HG03025 (cell line): Measurements from ENCODE around the gene HES7.
"Not testable (repeated sequence)": the region's sequence is repeated elsewhere in the genome, so short reads cannot be mapped to it uniquely, and the experiment has no call there.

Experiments used
- ATAC-seq: cut with Tn5 transposase; IDR thresholded peaks from one replicate; pipeline ENCODE4 v1.9.1; 2021; ENCODE audit warnings: mild to moderate bottlenecking, moderate library complexity; ENCODE audit not compliant: unreplicated experiment, low FRiP score

The HES7 gene

DNA sequence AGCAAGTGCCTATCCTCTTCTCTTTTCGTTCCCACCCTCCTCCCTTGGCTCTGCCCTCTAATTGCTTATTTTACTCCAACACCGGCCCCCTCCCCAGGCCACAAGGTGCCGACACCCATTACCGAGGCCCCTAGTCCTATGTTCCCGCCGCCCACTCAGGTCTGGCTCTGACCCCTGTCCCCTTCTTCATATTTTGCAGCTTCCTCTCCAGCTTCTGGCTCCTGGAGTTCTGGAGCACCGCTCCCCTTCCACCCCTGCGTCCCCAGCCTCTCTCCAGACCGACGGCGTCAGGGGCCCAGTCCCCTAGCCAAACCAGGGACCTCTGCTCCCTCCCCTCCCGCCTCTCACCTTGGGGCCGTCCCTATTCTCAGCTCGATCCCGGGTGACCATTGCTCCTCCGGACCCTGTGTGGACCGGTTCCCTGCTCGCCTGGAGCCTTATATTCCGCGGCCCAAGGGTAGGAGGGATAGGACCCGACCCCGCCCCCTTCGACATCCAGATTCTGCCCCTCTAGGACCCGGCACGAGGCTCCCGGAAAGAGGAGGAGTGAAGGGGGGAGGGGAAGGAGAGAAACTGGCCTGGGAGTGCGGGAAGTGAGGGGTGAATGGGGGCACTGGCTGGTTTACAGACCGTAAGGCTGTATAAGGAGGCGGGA lies at the start of gene HES7:
TSS of gene HES7 (minus strand) at position 412 of the 655 bp plus-strand sequence. CDS start at position 390, 22 bp downstream.
- ATAC-seq, result no peak

DNA sequence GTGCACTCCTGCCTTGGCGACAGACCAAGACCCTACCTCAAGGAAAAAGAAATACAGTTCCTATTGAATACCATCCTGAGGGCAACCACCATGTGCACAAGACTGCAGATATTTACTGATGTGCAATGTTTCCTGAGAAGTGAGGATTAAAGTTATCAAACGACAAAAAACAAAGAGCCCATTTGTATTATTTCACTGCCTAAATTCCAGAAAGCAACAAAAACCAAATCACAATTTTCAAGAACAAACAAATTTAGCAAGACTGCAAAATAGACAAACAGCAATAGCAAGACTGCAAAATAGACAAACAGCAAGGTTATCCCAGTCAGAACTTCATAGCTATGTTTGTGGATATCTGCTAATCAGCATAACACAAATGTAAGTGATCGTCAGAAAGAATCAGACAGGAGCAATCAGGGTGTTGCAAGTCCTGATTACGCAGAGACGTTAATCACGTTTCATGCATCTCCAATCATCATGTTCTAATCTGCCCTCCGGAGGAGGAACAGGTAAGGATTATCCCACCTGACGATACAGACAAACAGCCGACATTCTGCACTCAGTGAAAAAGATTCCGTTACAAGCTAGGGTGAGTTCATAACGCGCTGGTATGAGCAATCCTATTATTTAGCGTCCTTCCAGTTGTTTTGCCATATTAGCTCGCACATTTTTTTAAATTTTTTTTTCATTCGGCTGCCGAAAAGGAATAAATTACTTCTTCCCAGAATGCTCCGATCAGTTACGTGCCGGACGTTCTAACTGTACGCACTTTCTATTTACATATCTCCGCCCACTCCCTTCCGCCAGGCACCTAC lies 49.4 kb upstream of the HES7 start:
- peak; percentile 61 for ATAC-seq

- ATAC-seq, result not testable (repeated sequence)
Measured at GRCh38 chr17:8170186-8170585, 46.3 kb upstream of the HES7 start.

GRCh38 chr17:8167526-8167925 lies 43.6 kb upstream of the HES7 start:
- ATAC-seq, result no peak

GRCh38 chr17:8166731-8167130 lies 42.8 kb upstream of the HES7 start:
- ATAC-seq, result no peak

GRCh38 chr17:8164815-8165131 lies 40.9 kb upstream of the HES7 start:
- no peak for ATAC-seq

DNA sequence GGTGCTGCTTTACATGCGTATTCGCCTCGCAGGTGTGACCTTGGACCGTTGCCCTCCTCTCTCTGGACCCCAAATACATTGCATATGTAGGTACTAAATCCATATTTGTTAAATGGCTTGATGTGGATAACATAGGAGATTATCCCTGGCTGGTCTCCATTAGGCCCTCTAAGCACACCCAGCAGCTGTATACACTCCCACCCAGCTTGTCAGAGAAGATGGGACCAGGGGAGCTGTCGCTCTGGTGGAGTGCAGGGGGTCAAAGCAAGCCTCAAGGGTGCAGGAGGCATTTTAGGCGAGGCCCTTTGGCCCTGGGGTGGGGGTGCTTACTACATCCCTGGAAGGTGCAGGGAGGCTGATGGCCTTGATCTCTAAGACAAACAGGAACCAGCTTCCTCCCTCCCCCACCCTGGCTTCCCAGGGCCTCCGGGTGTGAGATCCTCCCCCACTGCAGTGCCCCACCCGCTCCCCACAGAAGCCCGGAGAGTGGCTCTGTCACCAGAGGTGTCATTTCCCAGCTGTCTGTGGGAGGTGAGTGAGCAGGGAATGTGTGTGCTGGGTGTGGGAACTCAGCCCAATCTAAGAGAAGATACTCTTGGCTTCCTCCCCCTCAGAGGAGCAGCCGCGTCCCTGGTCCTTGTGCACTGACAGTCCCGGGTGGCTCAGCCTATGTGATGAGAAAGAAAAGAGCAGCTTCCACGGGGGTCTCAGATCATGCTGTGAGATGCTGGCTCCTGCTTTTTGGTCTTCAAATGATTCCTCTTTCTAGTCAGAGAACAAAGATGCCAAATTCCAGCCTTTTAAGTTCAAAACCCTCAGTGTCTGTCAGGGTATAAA lies 40.3 kb upstream of the HES7 start:
- no peak for ATAC-seq

DNA sequence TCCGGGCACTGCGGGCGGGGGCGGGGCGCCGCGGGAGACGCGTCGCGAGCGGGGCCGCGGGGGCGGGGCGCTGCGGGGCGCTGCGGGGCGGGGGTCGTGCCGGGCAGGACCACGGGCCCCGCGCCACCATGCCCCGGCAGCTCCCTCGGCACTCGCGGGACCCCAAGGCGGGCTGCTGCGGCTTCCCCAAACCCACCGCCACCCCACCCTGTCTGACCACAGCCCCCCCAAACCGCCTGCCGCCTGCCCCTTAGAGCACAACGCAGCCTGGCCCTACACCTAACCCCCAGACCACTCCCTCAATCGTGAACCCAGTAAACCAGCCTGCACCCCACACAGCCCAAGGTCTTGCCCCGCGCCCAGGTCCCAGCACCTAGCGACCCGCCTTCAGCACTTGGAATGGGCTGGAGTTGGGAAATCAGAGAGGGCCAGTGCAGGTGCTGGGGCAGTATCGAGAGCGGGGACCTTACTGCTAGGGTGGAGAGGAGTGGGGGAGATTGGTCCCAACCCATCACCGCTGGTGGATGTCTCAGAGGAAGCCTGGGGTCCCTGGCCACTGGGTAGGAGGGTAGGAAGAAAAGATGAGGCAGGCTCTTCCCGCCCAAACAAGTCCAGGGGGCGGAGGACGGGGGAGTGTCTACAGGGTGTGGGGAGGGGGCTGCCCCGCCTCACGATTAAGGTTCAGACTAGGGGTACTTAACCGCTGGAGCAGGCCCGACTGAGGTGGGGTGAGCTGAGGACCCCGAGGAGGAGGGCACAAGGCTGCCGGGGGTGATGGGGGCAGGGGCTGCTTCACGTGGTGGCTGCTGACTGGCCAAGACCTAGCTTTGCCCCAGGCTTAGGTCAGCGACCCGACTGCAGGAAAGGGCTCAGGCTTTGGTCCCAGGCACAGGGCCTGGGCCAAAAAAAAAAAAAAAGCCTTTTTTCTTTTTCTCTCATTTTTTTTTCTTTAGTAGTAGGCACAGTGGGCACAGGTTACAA lies 39.4 kb upstream of the HES7 start:
- ATAC-seq, result no peak

DNA sequence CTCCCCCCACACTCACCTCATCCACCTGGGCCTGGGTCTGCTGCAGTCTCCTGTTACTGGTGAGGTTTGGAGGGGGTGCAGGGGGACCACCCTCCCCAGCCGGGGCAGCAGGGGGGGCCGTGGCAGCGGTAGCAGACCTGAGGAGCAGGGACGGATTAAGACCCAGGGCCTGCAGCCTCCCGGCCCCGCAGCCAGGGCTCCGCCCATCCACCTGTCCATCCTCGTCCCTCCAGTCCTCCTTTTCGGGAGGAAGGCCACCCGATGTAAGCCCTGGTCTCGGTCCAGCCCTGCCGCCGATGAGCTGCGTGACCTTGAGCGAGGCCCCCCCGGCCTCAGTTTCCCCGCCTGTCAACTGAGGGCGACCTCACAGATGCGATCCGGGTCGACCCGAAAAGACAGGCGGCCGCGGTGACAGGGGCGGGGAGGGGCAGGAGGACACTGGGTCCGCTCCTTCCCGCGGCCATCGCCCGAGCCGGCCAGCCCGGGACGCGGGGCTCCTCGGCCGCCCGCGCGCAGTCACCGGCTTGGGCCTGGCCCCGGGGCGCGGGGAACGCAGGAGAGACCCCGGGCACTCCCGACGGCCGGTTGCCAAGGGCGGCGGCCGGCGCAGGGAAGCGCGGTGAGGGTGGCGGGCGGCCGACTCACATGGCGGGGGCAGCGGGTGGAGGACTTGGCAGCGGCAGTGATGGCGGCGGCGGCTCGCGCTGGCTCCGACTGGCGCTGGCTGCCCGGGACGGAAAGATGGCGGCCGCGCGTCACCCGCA lies 38.5 kb upstream of the HES7 start, which contains the start of gene VAMP2:
TSS of gene VAMP2 (minus strand) at position 716 of the 764 bp plus-strand sequence. CDS start at position 647, 69 bp downstream.
- no peak for ATAC-seq

- no peak for ATAC-seq
Measured at GRCh38 chr17:8161289-8162232, 37.7 kb upstream of the HES7 start.

DNA sequence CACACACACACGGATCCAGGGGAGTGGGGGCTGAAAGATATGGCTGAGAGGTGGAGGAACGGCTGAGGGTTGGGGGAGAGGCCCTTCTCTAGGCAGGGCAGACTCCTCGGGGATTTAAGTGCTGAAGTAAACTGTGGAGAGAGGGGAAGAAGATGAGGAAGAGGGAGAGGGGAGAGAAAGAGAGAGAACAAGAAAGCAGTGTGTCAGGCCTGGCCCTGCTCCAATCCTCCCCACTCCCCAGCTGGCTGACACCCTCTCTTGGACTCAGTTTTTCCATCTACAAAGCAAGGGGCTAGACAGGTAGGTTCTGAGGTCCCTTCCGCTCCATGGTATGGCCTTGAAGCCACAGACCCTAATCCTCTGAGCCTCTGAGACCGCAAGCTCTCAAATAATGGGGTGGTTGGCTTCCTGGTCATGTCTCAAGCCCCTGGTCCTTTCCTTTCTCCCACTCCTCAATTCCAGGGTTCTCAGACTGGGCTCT lies 36.9 kb upstream of the HES7 start:
- no peak for ATAC-seq

- ATAC-seq, result no peak
Measured at GRCh38 chr17:8160224-8160577, 36.3 kb upstream of the HES7 start.

DNA sequence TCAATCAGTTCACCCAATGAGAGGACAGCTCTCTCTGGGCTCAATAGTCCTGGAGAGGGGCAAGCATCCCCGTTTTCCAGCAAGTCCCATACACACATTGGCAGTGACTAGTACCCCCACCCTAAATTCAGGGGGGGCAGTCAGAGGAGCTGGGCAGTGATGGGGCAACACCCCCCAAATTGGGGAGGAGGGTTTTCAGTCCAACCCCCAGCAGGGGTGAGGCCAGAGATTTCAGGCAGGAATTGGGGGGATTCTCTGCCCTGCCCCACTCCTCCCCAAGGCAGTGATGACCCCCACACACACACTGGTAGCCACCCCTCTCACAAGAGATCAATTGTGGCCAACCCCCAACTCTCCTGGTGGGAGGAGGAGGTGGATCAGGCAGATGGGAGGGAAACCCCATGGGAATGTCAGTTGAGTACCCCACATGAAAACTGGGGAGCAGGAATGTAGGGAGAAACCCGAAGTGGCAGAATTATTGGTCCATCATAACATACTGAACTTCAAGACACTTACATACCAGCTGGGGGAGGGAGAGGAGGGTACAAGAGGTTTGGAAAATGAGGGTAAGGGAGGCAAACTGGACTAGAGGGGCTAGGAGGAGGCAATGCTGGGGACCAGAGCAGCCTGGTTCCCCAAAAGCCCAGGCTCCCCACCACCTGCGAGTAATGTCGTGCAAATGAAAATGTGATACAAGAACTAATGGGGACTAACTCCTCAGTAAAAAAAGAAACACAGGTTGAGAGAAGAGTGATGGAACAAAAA lies 35.7 kb upstream of the HES7 start:
- ATAC-seq, result no peak

- no peak for ATAC-seq
Measured at GRCh38 chr17:8159032-8159400, 35.1 kb upstream of the HES7 start.

DNA sequence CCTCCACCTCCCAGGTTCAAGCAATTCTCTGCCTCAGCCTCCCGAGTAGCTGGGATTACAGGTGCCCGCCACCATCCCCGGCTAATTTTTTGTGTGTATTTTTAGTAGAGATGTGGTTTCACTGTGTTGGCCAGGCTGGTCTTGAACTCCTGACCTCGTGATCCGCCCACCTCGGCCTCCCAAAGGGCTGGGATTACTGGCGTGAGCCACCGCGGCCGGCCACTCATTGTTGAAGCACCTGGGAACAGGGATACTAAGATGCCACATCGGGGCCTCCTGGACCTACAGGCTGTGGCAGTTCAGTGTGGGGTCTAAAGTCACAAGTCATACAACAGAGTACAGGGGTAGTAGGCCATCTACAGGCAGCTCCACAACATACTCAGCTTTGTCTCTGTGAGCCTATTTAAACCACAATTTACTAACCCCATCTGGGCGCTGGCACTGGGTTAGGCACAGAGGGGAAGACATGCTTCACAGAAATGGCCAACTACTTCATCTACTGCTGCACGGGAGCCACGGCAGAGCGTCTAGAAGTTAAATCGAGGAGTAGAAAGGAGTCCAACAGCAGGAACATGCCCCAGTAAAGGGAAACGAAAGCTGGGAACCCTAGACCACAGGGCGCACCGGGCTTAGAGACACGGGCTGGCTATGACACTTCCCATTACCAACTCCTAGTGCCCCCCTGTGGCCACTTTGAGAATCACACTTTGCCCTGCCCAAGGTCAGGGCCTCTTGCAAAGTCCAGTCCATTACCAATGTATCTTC lies 34.5 kb upstream of the HES7 start:
- ATAC-seq, result no peak

GRCh38 chr17:8156246-8156992 lies 32.5 kb upstream of the HES7 start:
- ATAC-seq, result peak; percentile 81
